B cell (primary cell): ENCODE measurements around the gene MAP3K7CL. TPM values are rescaled to one million over a fixed set of nuclear protein-coding genes. Genes with fewer than 3 reads are reported as not detected.

Source experiments
- ATAC-seq: fragments of 200-7000 bp; cut with Tn5 transposase; one replicate; pipeline ENCODE4 v1.10.0; 2021; ENCODE audit warnings: low read depth, mild to moderate bottlenecking, moderate number of reproducible peaks, moderate library complexity
- CTCF ChIA-PET: fragments of 350-600 bp; sonication (Branson Sonifier 250); formaldehyde crosslinking; loops from one replicate; lab custom pipeline; 2021; ENCODE audit warnings: antibody characterized with exemption, inconsistent platforms; lab: Charles Lee
- POLR2A ChIA-PET: fragments of 350-600 bp; sonication (Branson Sonifier 250); formaldehyde crosslinking; loops from one replicate; lab custom pipeline; 2021; ENCODE audit warnings: antibody characterized with exemption; lab: Charles Lee
- DNase-seq: peaks from one replicate; pipeline ENCODE4 v3.0.0; 2013
- H2AFZ ChIP-seq: 2 replicates; pipeline ENCODE4 v1.6.1; 2012; ENCODE audit warnings: mild to moderate bottlenecking, low read depth, low read length; ENCODE audit not compliant: insufficient read depth, poor library complexity, severe bottlenecking
- H3K27ac ChIP-seq, 2 donors: 1 replicate in 1 of 2; 2 replicates in 1 of 2; pipeline ENCODE4 v1.5.1; 2012 to 2013; ENCODE audit warnings: low read length in 2 of 2, mild to moderate bottlenecking in 2 of 2, moderate library complexity in 1 of 2
- H3K27me3 ChIP-seq, 4 experiments: fragments of 200-600 bp in 1 of 4; sonication (generic) in 1 of 4; replicated peaks in 1 of 4; 1 replicate in 2 of 4; 2 replicates in 2 of 4; pipeline versions ENCODE4 v1.6.1 to v1.7.0; 2013 to 2016; ENCODE audit warnings: low read length in 3 of 4, mild to moderate bottlenecking in 2 of 4, mixed read lengths in 1 of 4, moderate library complexity in 1 of 4; ENCODE audit not compliant: insufficient read depth in 4 of 4, control insufficient read depth in 3 of 4; ENCODE audit errors: control extremely low read depth in 1 of 4
- H3K36me3 ChIP-seq, 2 experiments: replicated peaks in 1 of 2; 1 replicate in 1 of 2; 2 replicates in 1 of 2; pipeline versions ENCODE4 v1.6.1 to v1.7.1; 2013; ENCODE audit warnings: low read length in 1 of 2; ENCODE audit not compliant: insufficient read depth in 2 of 2, control insufficient read depth in 1 of 2; ENCODE audit errors: control extremely low read depth in 1 of 2, extremely low read depth in 1 of 2
- H3K4me1 ChIP-seq, 2 donors: fragments of 200-600 bp in 1 of 2; sonication (generic) in 1 of 2; 1 replicate in 1 of 2; 2 replicates in 1 of 2; pipeline versions ENCODE4 v1.5.1 to v1.6.1; 2013 to 2017; ENCODE audit warnings: low read length in 2 of 2; ENCODE audit not compliant: control insufficient read depth in 2 of 2, insufficient read depth in 2 of 2
- H3K4me2 ChIP-seq: replicated peaks from 2 replicates; pipeline ENCODE3; 2012; ENCODE audit warnings: mild to moderate bottlenecking, low read depth, low read length; ENCODE audit not compliant: poor library complexity, severe bottlenecking
- H3K4me3 ChIP-seq, 5 experiments: fragments of 200-600 bp in 1 of 5; sonication (generic) in 1 of 5; 1 replicate in 3 of 5; 2 replicates in 2 of 5; pipeline versions ENCODE4 v1.5.1 to v1.7.0; 2011 to 2016; ENCODE audit warnings: low read length in 4 of 5, mild to moderate bottlenecking in 4 of 5, low read depth in 2 of 5, control low read depth in 1 of 5, moderate library complexity in 1 of 5; ENCODE audit not compliant: insufficient read depth in 1 of 5; ENCODE audit errors: control extremely low read depth in 1 of 5, extremely low read depth in 1 of 5
- H3K79me2 ChIP-seq: fragments of 200-600 bp; sonication (generic); one replicate; pipeline ENCODE4 v1.6.0; 2016; ENCODE audit warnings: low read length; ENCODE audit not compliant: control insufficient read depth, insufficient read depth
- H3K9ac ChIP-seq: fragments of 200-600 bp; sonication (generic); 2 replicates; pipeline ENCODE4 v1.6.1; 2017; ENCODE audit warnings: mild to moderate bottlenecking, low read length, moderate library complexity
- H3K9me3 ChIP-seq, 3 donors: one replicate each; pipeline versions ENCODE4 v1.6.1 to v1.7.1; 2013; ENCODE audit warnings: low read length in 2 of 3; ENCODE audit not compliant: control insufficient read depth in 2 of 3, insufficient read depth in 1 of 3; ENCODE audit errors: control extremely low read depth in 1 of 3
- H4K20me1 ChIP-seq: 2 replicates; pipeline ENCODE4 v1.6.0; 2012; ENCODE audit warnings: mild to moderate bottlenecking, low read length; ENCODE audit not compliant: insufficient read depth, control insufficient read depth, poor library complexity, severe bottlenecking
- H3K27ac Mint-ChIP-seq: one replicate; pipeline ENCODE4 v1.8.0; 2021; ENCODE audit warnings: mixed read lengths
- H3K27me3 Mint-ChIP-seq: one replicate; pipeline ENCODE4 v1.8.0; 2021; ENCODE audit warnings: mixed read lengths
- H3K4me1 Mint-ChIP-seq: one replicate; pipeline ENCODE4 v1.8.0; 2021; ENCODE audit warnings: mixed read lengths
- H3K4me3 Mint-ChIP-seq: one replicate; pipeline ENCODE4 v1.8.0; 2021; ENCODE audit warnings: mixed read lengths
- H3K9me3 Mint-ChIP-seq: one replicate; pipeline ENCODE4 v1.8.0; 2022; ENCODE audit warnings: mixed read lengths; ENCODE audit not compliant: insufficient read depth
- EZH2 ChIP-seq: IDR thresholded peaks from 2 replicates; pipeline ENCODE4 v1.6.1; 2012; ENCODE audit warnings: borderline replicate concordance, low read depth, mild to moderate bottlenecking, moderate library complexity, low read length; ENCODE audit not compliant: insufficient read depth, poor library complexity, severe bottlenecking
- WGBS: methylation state at CpG from one replicate; pipeline ENCODE4 v1.1.5; 2013; ENCODE audit warnings: missing lambda C conversion rate; ENCODE audit not compliant: insufficient coverage; 5-methylcytosine and 5-hydroxymethylcytosine counted together
- intact Hi-C: fragments of 100-400 bp; cut with micrococcal nuclease; formaldehyde crosslinking; loops from one replicate; pipeline ENCODE4 v1.10.0; 2022
- polyA plus RNA-seq: library from polyadenylated mRNA; depleted of rRNA; stranded (reverse); fragments of >200 nt; gene quantifications from 2 replicates; pipeline ENCODE4 v1.2.3, GENCODE V29; 2012
- total RNA-seq, 2 donors: library from RNA; stranded (reverse); fragments of 120-200 nt in 1 of 2; gene quantifications; 1 replicate in 1 of 2; 2 replicates in 1 of 2; pipeline versions ENCODE4 v1.2.3 to v1.2.4, GENCODE V29; 2013 to 2022
- TF ChIP-seq, protein P1 (sequence below): fragments of 200-600 bp; IDR thresholded peaks from one replicate; pipeline ENCODE4 v1.8.0; 2022; ENCODE audit warnings: antibody characterized with exemption, mild to moderate bottlenecking

The MAP3K7CL gene
- total and polyA plus RNA-seq, 2 donors (not counting 1 experiment from before 2014, with no cell fraction given), result 8.9 to 11.9 TPM

GRCh38 chr21:29102791-29103257 lies 27.6 kb upstream of the MAP3K7CL start:
- Histone ChIP-seq H2AFZ (no peak overlapping the region), H3K79me2 (no peaks in the 10 kb centered on the region), H3K36me3 (no peaks in the 10 kb centered on the region), H3K9me3 (peaks cover 0 to 4% (median 0%) of the 10 kb centered on the region in 3 donors), H3K4me1 (peaks cover 4 to 5% of the 10 kb centered on the region in 2 donors), H3K27ac (no peak overlapping the region), H3K9ac (no peak overlapping the region), H3K4me3 (no peak overlapping the region), H3K27me3 (no peaks in the 10 kb centered on the region), H4K20me1 (no peaks in the 10 kb centered on the region), H3K4me2 (no peak overlapping the region)
- Mint-ChIP-seq H3K4me3 (no peak overlapping the region), H3K27me3 (no peaks in the 10 kb centered on the region), H3K27ac (no peak overlapping the region), H3K9me3 (no peaks in the 10 kb centered on the region), H3K4me1 (peaks cover 10% of the 10 kb centered on the region)
- ChIA-PET POLR2A (no interaction called here), CTCF (interaction anchor here (0.9 kb wide), 1 partner anchor 191 kb away, joined by 3 read pairs; no protein-coding TSS in a partner anchor)
- intact Hi-C loops, result no loop called here
- 100% methylated on average over 2 of the region's 2 CpGs for WGBS
- no peak for TF ChIP-seq EZH2
- TF ChIP-seq, protein P1, sequence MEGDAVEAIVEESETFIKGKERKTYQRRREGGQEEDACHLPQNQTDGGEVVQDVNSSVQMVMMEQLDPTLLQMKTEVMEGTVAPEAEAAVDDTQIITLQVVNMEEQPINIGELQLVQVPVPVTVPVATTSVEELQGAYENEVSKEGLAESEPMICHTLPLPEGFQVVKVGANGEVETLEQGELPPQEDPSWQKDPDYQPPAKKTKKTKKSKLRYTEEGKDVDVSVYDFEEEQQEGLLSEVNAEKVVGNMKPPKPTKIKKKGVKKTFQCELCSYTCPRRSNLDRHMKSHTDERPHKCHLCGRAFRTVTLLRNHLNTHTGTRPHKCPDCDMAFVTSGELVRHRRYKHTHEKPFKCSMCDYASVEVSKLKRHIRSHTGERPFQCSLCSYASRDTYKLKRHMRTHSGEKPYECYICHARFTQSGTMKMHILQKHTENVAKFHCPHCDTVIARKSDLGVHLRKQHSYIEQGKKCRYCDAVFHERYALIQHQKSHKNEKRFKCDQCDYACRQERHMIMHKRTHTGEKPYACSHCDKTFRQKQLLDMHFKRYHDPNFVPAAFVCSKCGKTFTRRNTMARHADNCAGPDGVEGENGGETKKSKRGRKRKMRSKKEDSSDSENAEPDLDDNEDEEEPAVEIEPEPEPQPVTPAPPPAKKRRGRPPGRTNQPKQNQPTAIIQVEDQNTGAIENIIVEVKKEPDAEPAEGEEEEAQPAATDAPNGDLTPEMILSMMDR, result no peak
- ATAC-seq (no peak), DNase-seq (no peak)

- no peak overlapping the region for H3K9ac ChIP-seq
- no peak overlapping the region for H3K4me3 ChIP-seq
- ATAC-seq, result no peak
- peaks cover 4 to 5% of the 10 kb centered on the region in 2 donors for H3K4me1 ChIP-seq
- H3K36me3 ChIP-seq, result peaks cover 0 to 3% of the 10 kb centered on the region in 2 experiments
- CTCF ChIA-PET, result interaction anchor here (2.0 to 2.3 kb wide), 2 partner anchors 13 to 268 kb away, joined by 7 read pairs; no protein-coding TSS in a partner anchor
- POLR2A ChIA-PET, result no interaction called here
- no peak overlapping the region for H3K27ac ChIP-seq
- H3K4me3 Mint-ChIP-seq, result no peak overlapping the region
- H3K4me2 ChIP-seq, result no peak overlapping the region
- peaks cover 10% of the 10 kb centered on the region for H3K4me1 Mint-ChIP-seq
- H3K9me3 Mint-ChIP-seq, result no peaks in the 10 kb centered on the region
- no peaks in the 10 kb centered on the region for H3K79me2 ChIP-seq
- intact Hi-C loops, result no loop called here
- 97% methylated on average over 5 of the region's 7 CpGs for WGBS
- no peaks in the 10 kb centered on the region for H3K27me3 Mint-ChIP-seq
- no peak for DNase-seq
- no peak overlapping the region for H2AFZ ChIP-seq
- peaks cover 0 to 4% (median 0%) of the 10 kb centered on the region in 3 donors for H3K9me3 ChIP-seq
- no peaks in the 10 kb centered on the region for H3K27me3 ChIP-seq
- no peak overlapping the region for H3K27ac Mint-ChIP-seq
- no peak for TF ChIP-seq EZH2
- TF ChIP-seq, protein P1, result no peak
- no peaks in the 10 kb centered on the region for H4K20me1 ChIP-seq
These were observed 26.2 kb upstream of the MAP3K7CL start for GRCh38 chr21:29104239-29104708.
